IMR-90 (cell line): ENCODE results near the gene EHMT1. TPM values are rescaled to one million over a fixed set of nuclear protein-coding genes. Genes with fewer than 3 reads are reported as not detected.

Source experiments
- ATAC-seq: fragments of 200-7000 bp; cut with Tn5 transposase; 2 replicates; pipeline ENCODE4 v1.9.1; 2020; ENCODE audit warnings: low read depth, mild to moderate bottlenecking, moderate library complexity
- BruUV-seq: library from RNA; stranded (reverse); fragments of 400-500 nt; replicated peaks from 2 replicates; lab custom pipeline; 2021; lab: Mats Ljungman, UMichigan
- CTCF ChIA-PET: fragments of 300-600 bp; formaldehyde crosslinking; extraction: SDS; loops from one replicate; lab custom pipeline; 2021; ENCODE audit warnings: antibody characterized with exemption; lab: Yijun Ruan, JAX
- POLR2A ChIA-PET: fragments of 300-600 bp; sonication (Branson Sonifier 250); formaldehyde crosslinking; loops from one replicate; lab custom pipeline; 2022; ENCODE audit warnings: antibody characterized with exemption; ENCODE audit not compliant: unreplicated experiment; lab: Charles Lee
- DNase-seq: peaks from one replicate; pipeline ENCODE4 v3.0.0; 2013
- H2AFZ ChIP-seq: replicated peaks from 2 replicates; pipeline ENCODE3; 2013; ENCODE audit warnings: low read length, mild to moderate bottlenecking; ENCODE audit not compliant: poor library complexity
- H2AK5ac ChIP-seq: 2 replicates; pipeline ENCODE4 v1.6.1; 2013; ENCODE audit warnings: low read depth, low read length, inconsistent platforms
- H2AK9ac ChIP-seq: replicated peaks from 2 replicates; pipeline ENCODE3; 2013; ENCODE audit warnings: mild to moderate bottlenecking, low read depth, low read length, moderate library complexity; ENCODE audit not compliant: poor library complexity
- H2BK120ac ChIP-seq: 2 replicates; pipeline ENCODE4 v1.6.1; 2013; ENCODE audit warnings: low read depth, low read length, inconsistent platforms
- H2BK15ac ChIP-seq: 3 replicates; pipeline ENCODE4 v1.6.1; 2013; ENCODE audit warnings: low read depth, low read length, inconsistent platforms
- H2BK20ac ChIP-seq: 2 replicates; pipeline ENCODE4 v1.6.1; 2013; ENCODE audit warnings: low read depth, mild to moderate bottlenecking, inconsistent platforms, low read length, moderate library complexity
- H2BK5ac ChIP-seq: 2 replicates; pipeline ENCODE4 v1.6.1; 2013; ENCODE audit warnings: mild to moderate bottlenecking, low read depth, low read length, inconsistent platforms; ENCODE audit not compliant: poor library complexity, severe bottlenecking
- H3K14ac ChIP-seq: replicated peaks from 2 replicates; pipeline ENCODE4 v1.6.1; 2013; ENCODE audit warnings: low read depth, low read length, inconsistent platforms
- H3K18ac ChIP-seq: 2 replicates; pipeline ENCODE4 v1.6.1; 2013; ENCODE audit warnings: low read depth, low read length, control low read depth
- H3K23ac ChIP-seq: 2 replicates; pipeline ENCODE4 v1.6.1; 2013; ENCODE audit warnings: low read depth, low read length, inconsistent platforms
- H3K27ac ChIP-seq: 2 replicates; pipeline ENCODE4 v1.5.1; 2013; ENCODE audit warnings: mild to moderate bottlenecking, control low read depth, low read length; ENCODE audit not compliant: insufficient read depth
- H3K27me3 ChIP-seq: 2 replicates; pipeline ENCODE4 v1.6.1; 2013; ENCODE audit warnings: low read length; ENCODE audit not compliant: control insufficient read depth, insufficient read depth
- H3K36me3 ChIP-seq: 2 replicates; pipeline ENCODE4 v1.6.1; 2013; ENCODE audit warnings: low read length, mixed read lengths; ENCODE audit not compliant: control insufficient read depth, insufficient read depth
- H3K4ac ChIP-seq: 2 replicates; pipeline ENCODE4 v1.6.1; 2013; ENCODE audit warnings: low read depth, low read length, inconsistent platforms
- H3K4me1 ChIP-seq: 2 replicates; pipeline ENCODE4 v1.6.1; 2013; ENCODE audit warnings: low read length, mixed read lengths; ENCODE audit not compliant: control insufficient read depth, insufficient read depth
- H3K4me2 ChIP-seq: 2 replicates; pipeline ENCODE4 v1.6.1; 2013; ENCODE audit warnings: low read depth, mild to moderate bottlenecking, control low read depth, low read length, moderate library complexity
- H3K4me3 ChIP-seq: 2 replicates; pipeline ENCODE4 v1.5.1; 2013; ENCODE audit warnings: low read depth, mild to moderate bottlenecking, control low read depth, low read length, moderate library complexity; ENCODE audit not compliant: insufficient read depth
- H3K56ac ChIP-seq: 2 replicates; pipeline ENCODE4 v1.6.1; 2013; ENCODE audit warnings: low read length, inconsistent platforms; ENCODE audit not compliant: insufficient read depth; ENCODE audit errors: extremely low read depth
- H3K79me1 ChIP-seq, 2 experiments: 2 replicates each; pipeline ENCODE4 v1.6.1; 2013; ENCODE audit warnings: low read length in 2 of 2, inconsistent platforms in 1 of 2, low read depth in 1 of 2
- H3K9ac ChIP-seq: 2 replicates; pipeline ENCODE4 v1.6.1; 2013; ENCODE audit warnings: low read depth, low read length, control low read depth
- H3K9me1 ChIP-seq: 2 replicates; pipeline ENCODE4 v1.6.1; 2013; ENCODE audit warnings: low read length, inconsistent platforms; ENCODE audit not compliant: insufficient read depth
- H3K9me3 ChIP-seq: 2 replicates; pipeline ENCODE4 v1.6.1; 2013; ENCODE audit warnings: low read length; ENCODE audit not compliant: control insufficient read depth, insufficient read depth
- H4K20me1 ChIP-seq: 2 replicates; pipeline ENCODE4 v1.6.1; 2013; ENCODE audit warnings: low read length, inconsistent platforms; ENCODE audit not compliant: insufficient read depth
- H4K5ac ChIP-seq: 2 replicates; pipeline ENCODE4 v1.6.1; 2013; ENCODE audit warnings: mild to moderate bottlenecking, low read depth, low read length, control low read depth
- H4K8ac ChIP-seq, 2 experiments: 2 replicates each; pipeline ENCODE4 v1.6.1; 2013; ENCODE audit warnings: low read depth in 2 of 2, low read length in 2 of 2, control low read depth in 1 of 2, inconsistent platforms in 1 of 2
- H4K91ac ChIP-seq: 2 replicates; pipeline ENCODE4 v1.6.1; 2013; ENCODE audit warnings: low read depth, low read length, inconsistent platforms; ENCODE audit not compliant: insufficient read depth
- CHD1 ChIP-seq: IDR thresholded peaks from 2 replicates; pipeline ENCODE4 v1.6.1; 2012; ENCODE audit warnings: low read depth, low read length, improper control_type of control experiment
- FOS ChIP-seq: fragments of 150-350 bp; IDR thresholded peaks from 2 replicates; pipeline ENCODE4 v1.6.1; 2016; ENCODE audit warnings: low read depth, low read length
- MXI1 ChIP-seq: IDR thresholded peaks from 2 replicates; pipeline ENCODE4 v1.6.1; 2012; ENCODE audit warnings: low read depth, mild to moderate bottlenecking, low read length, moderate library complexity, borderline replicate concordance
- RAD21 ChIP-seq: IDR thresholded peaks from 2 replicates; pipeline ENCODE4 v1.6.1; 2012; ENCODE audit warnings: low read length, improper control_type of control experiment
- RCOR1 ChIP-seq: IDR thresholded peaks from 2 replicates; pipeline ENCODE4 v1.6.1; 2012; ENCODE audit warnings: mild to moderate bottlenecking, low read length, improper control_type of control experiment; ENCODE audit not compliant: insufficient replicate concordance
- SMC3 ChIP-seq: fragments of 150-350 bp; IDR thresholded peaks from 2 replicates; pipeline ENCODE4 v1.6.1; 2016; ENCODE audit warnings: low read depth, mild to moderate bottlenecking, antibody characterized with exemption, low read length, moderate library complexity
- WGBS, 2 experiments: methylation state at CpG; one replicate each; pipeline versions ENCODE4 v1.1.5 to v1.1.7; 2013; ENCODE audit warnings: missing lambda C conversion rate in 2 of 2; ENCODE audit not compliant: insufficient read length in 1 of 2; ENCODE audit errors: extremely low coverage in 2 of 2; 5-methylcytosine and 5-hydroxymethylcytosine counted together
- dilution Hi-C: fragments of 300-500 bp; cut with HindIII; formaldehyde crosslinking; loops from one replicate; pipeline ENCODE4 v1.14.3; 2018; ENCODE audit warnings: low sequenced_read_pairs; ENCODE audit not compliant: unreplicated experiment
- in situ Hi-C: fragments of 300-500 bp; cut with MboI; formaldehyde crosslinking; loops from 3 replicates; pipeline ENCODE4 v1.14.3; 2019; ENCODE audit warnings: low sequenced_read_pairs, inconsistent platforms, mixed read lengths
- intact Hi-C: fragments of 100-400 bp; cut with micrococcal nuclease; formaldehyde crosslinking; loops from 2 replicates; pipeline ENCODE4 v1.10.0; 2022
- polyA plus RNA-seq, 3 experiments: library from polyadenylated mRNA; depleted of rRNA; stranded (reverse); fragments of >200 nt; gene quantifications; 2 replicates each; pipeline ENCODE4 v1.2.3, GENCODE V29; 2012; ENCODE audit warnings: low replicate concordance in 1 of 3
- total RNA-seq: library from RNA; depleted of rRNA; stranded (reverse); fragments of >200 nt; gene quantifications from 2 replicates; pipeline ENCODE4 v1.2.3, GENCODE V29; 2012
- TF ChIP-seq, protein P1 (sequence below): fragments of 150-350 bp; IDR thresholded peaks from 2 replicates; pipeline ENCODE4 v1.6.1; 2017; ENCODE audit warnings: mild to moderate bottlenecking, antibody characterized with exemption, low read length, low read depth

EHMT1 gene
- total and polyA plus RNA-seq, 2 of the 4 experiments (the other 2 are of a cell fraction): 32.8 to 35.1 TPM

DNA sequence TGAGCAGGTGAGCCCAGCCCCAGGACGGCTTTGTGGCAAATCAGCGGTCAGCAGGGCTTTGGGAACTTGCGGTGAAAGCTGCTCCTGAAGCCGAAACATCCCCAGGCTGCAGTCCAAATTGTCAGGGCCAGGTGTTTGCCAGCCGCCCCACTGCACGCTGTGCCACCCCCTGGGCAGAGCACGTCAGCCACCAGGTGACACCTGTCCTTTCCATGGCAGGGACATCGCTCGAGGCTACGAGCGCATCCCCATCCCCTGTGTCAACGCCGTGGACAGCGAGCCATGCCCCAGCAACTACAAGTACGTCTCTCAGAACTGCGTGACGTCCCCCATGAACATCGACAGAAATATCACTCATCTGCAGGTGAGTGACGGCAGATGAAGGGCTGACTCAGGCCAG is 194.4 kb downstream of the EHMT1 start:
- H3K4me2 ChIP-seq: no peak overlapping the region
- no peak overlapping the region for H4K5ac ChIP-seq
- ChIA-PET CTCF (no interaction called here), POLR2A (no interaction called here)
- peak overlapping the region; percentile 21 for H2AFZ ChIP-seq
- H2AK9ac ChIP-seq: no peak overlapping the region
- no peak overlapping the region for H3K14ac ChIP-seq
- H3K79me1 ChIP-seq: no peaks in the 10 kb centered on the region; a peak in 1 of 4 replicates
- 98% methylated on average over 8 of the region's 19 CpGs; no CpG with 5 or more reads in 1 of the 2 experiments for WGBS, 2 experiments
- H3K36me3 ChIP-seq: peaks cover 60% of the 10 kb centered on the region
- DNase-seq: no peak
- BruUV-seq: no TSS peak
- TF ChIP-seq FOS: no peak
- no peak for TF ChIP-seq RAD21
- TF ChIP-seq CHD1: no peak
- TF ChIP-seq MXI1: no peak
- TF ChIP-seq RCOR1: no peak
- TF ChIP-seq, protein P1, sequence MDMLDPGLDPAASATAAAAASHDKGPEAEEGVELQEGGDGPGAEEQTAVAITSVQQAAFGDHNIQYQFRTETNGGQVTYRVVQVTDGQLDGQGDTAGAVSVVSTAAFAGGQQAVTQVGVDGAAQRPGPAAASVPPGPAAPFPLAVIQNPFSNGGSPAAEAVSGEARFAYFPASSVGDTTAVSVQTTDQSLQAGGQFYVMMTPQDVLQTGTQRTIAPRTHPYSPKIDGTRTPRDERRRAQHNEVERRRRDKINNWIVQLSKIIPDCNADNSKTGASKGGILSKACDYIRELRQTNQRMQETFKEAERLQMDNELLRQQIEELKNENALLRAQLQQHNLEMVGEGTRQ: no peak
- no peak for TF ChIP-seq SMC3
- H2BK5ac ChIP-seq: no peak overlapping the region
- H4K20me1 ChIP-seq: no peaks in the 10 kb centered on the region
- no peak overlapping the region for H3K27ac ChIP-seq
- H3K56ac ChIP-seq: no peak overlapping the region
- no peak overlapping the region for H2BK20ac ChIP-seq
- H3K18ac ChIP-seq: no peak overlapping the region
- intact Hi-C loops (no loop called here), dilution Hi-C loops (no loop called here), in situ Hi-C loops (no loop called here)
- no peak overlapping the region for H2AK5ac ChIP-seq
- no peak overlapping the region for H3K9ac ChIP-seq
- no peak overlapping the region for H4K91ac ChIP-seq
- no peak overlapping the region for H3K4ac ChIP-seq
- H3K23ac ChIP-seq: no peak overlapping the region
- H2BK120ac ChIP-seq: no peak overlapping the region
- H3K4me3 ChIP-seq: no peak overlapping the region
- no peak overlapping the region for H2BK15ac ChIP-seq
- no peak overlapping the region for H4K8ac ChIP-seq
- no peaks in the 10 kb centered on the region for H3K27me3 ChIP-seq
- H3K4me1 ChIP-seq: no peaks in the 10 kb centered on the region
- ATAC-seq: no peak
- H3K9me1 ChIP-seq: no peaks in the 10 kb centered on the region
- peaks cover 14% of the 10 kb centered on the region; the same call in 1 of the 2 replicates for H3K9me3 ChIP-seq
